Panc1 (cell line): ENCODE data around the gene PCK2. TPM values are rescaled to one million over a fixed set of nuclear protein-coding genes. Genes with fewer than 3 reads are reported as not detected.

ENCODE experiments used
- ATAC-seq: fragments of 200-7000 bp; cut with Tn5 transposase; 2 replicates; pipeline ENCODE4 v1.9.1; 2020; ENCODE audit warnings: mild to moderate bottlenecking, moderate library complexity
- BruUV-seq: library from RNA; stranded (reverse); fragments of 400-500 nt; replicated peaks from 2 replicates; lab custom pipeline; 2021; lab: Mats Ljungman, UMichigan
- CTCF ChIA-PET: fragments of 300-600 bp; sonication (Branson Sonifier 250); formaldehyde crosslinking; loops from one replicate; lab custom pipeline; 2022; ENCODE audit warnings: antibody characterized with exemption; lab: Charles Lee
- POLR2A ChIA-PET: fragments of 300-600 bp; sonication (Branson Sonifier 250); formaldehyde crosslinking; loops from one replicate; lab custom pipeline; 2022; ENCODE audit warnings: antibody characterized with exemption; lab: Charles Lee
- DNase-seq: peaks from one replicate; pipeline ENCODE4 v3.0.0-alpha.2; 2010; ENCODE audit warnings: low read depth, low spot score
- H3K27ac ChIP-seq: 2 replicates; pipeline ENCODE4 v1.5.1; 2011; ENCODE audit warnings: mild to moderate bottlenecking, low read length, inconsistent platforms
- H3K27me3 ChIP-seq: fragments of 200-500 bp; sonication (Bioruptor generic); 2 replicates; pipeline ENCODE4 v1.6.0; 2014; ENCODE audit warnings: low read length, inconsistent platforms; ENCODE audit not compliant: control insufficient read depth, insufficient read depth
- H3K36me3 ChIP-seq: fragments of 200-500 bp; sonication (Bioruptor generic); 2 replicates; pipeline ENCODE4 v1.5.1; 2014; ENCODE audit warnings: inconsistent platforms, mild to moderate bottlenecking, low read length, moderate library complexity; ENCODE audit not compliant: control insufficient read depth, insufficient read depth
- H3K4me1 ChIP-seq: 2 replicates; pipeline ENCODE4 v1.5.1; 2011; ENCODE audit warnings: inconsistent platforms, mild to moderate bottlenecking, low read length, moderate library complexity; ENCODE audit not compliant: control insufficient read depth, insufficient read depth
- H3K4me3 ChIP-seq, 2 experiments: 2 replicates each; pipeline ENCODE4 v1.5.1; 2011 to 2012; ENCODE audit warnings: low read depth in 2 of 2, low read length in 2 of 2, mild to moderate bottlenecking in 2 of 2, inconsistent platforms in 1 of 2, moderate library complexity in 1 of 2
- H3K9me3 ChIP-seq: fragments of 200-500 bp; sonication (Bioruptor generic); 2 replicates; pipeline ENCODE4 v1.5.1; 2014; ENCODE audit warnings: low read depth, mild to moderate bottlenecking, inconsistent platforms, low read length, moderate library complexity; ENCODE audit not compliant: control insufficient read depth, insufficient read depth
- CTCF ChIP-seq: fragments of 450-650 bp; IDR thresholded peaks from 2 replicates; pipeline ENCODE4 v1.5.1; 2017; ENCODE audit warnings: mild to moderate bottlenecking
- POLR2AphosphoS5 ChIP-seq: IDR thresholded peaks from 2 replicates; pipeline ENCODE4 v1.6.1; 2012; ENCODE audit warnings: mild to moderate bottlenecking, low read depth, low read length, moderate library complexity
- SIN3A ChIP-seq: IDR thresholded peaks from 2 replicates; pipeline ENCODE4 v1.6.1; 2012; ENCODE audit warnings: low read depth, mild to moderate bottlenecking, low read length, moderate library complexity, borderline replicate concordance; ENCODE audit not compliant: insufficient read depth
- TCF7L2 ChIP-seq: IDR thresholded peaks from 2 replicates; pipeline ENCODE4 v1.6.1; 2011; ENCODE audit warnings: mild to moderate bottlenecking, low read depth, low read length, inconsistent platforms
- in situ Hi-C: cut with HindIII; loops from 2 replicates; pipeline ENCODE4 v1.10.0; 2016; ENCODE audit warnings: low sequenced_read_pairs, low pct_unique_long_range_greater_than_20kb
- intact Hi-C: fragments of 100-400 bp; cut with micrococcal nuclease; formaldehyde crosslinking; loops from one replicate; pipeline ENCODE4 v1.10.0; 2022; ENCODE audit not compliant: unreplicated experiment
- total RNA-seq: library from RNA; stranded (reverse); gene quantifications from one replicate; pipeline ENCODE4 v1.2.1, GENCODE V29; 2021; ENCODE audit not compliant: unreplicated experiment
- TF ChIP-seq, protein P1 (sequence below), 2 experiments: IDR thresholded peaks; 2 replicates each; pipeline ENCODE4 v1.6.1; 2011 to 2012; ENCODE audit warnings: low read depth in 2 of 2, control low read depth in 1 of 2, low read length in 1 of 2, mild to moderate bottlenecking in 1 of 2, moderate library complexity in 1 of 2; ENCODE audit not compliant: insufficient read depth in 1 of 2

Gene PCK2
- total RNA-seq, 1 experiment from 2014 or later: 24.5 TPM

GRCh38 chr14:24064856-24065255 lies 29.3 kb upstream of the PCK2 start:
- in situ Hi-C loops: no loop called here

GRCh38 chr14:24065408-24065807 lies 28.7 kb upstream of the PCK2 start:
- H3K27ac ChIP-seq: no peak overlapping the region
- no peaks in the 10 kb centered on the region for H3K27me3 ChIP-seq
- CTCF ChIA-PET: no interaction called here
- in situ Hi-C loops (no loop called here), intact Hi-C loops (no loop called here)
- H3K4me1 ChIP-seq: no peaks in the 10 kb centered on the region
- ATAC-seq (no peak), DNase-seq (no peak)
- TF ChIP-seq SIN3A (no peak), CTCF (no peak), POLR2AphosphoS5 (no peak), TCF7L2 (no peak)
- TF ChIP-seq, protein P1, sequence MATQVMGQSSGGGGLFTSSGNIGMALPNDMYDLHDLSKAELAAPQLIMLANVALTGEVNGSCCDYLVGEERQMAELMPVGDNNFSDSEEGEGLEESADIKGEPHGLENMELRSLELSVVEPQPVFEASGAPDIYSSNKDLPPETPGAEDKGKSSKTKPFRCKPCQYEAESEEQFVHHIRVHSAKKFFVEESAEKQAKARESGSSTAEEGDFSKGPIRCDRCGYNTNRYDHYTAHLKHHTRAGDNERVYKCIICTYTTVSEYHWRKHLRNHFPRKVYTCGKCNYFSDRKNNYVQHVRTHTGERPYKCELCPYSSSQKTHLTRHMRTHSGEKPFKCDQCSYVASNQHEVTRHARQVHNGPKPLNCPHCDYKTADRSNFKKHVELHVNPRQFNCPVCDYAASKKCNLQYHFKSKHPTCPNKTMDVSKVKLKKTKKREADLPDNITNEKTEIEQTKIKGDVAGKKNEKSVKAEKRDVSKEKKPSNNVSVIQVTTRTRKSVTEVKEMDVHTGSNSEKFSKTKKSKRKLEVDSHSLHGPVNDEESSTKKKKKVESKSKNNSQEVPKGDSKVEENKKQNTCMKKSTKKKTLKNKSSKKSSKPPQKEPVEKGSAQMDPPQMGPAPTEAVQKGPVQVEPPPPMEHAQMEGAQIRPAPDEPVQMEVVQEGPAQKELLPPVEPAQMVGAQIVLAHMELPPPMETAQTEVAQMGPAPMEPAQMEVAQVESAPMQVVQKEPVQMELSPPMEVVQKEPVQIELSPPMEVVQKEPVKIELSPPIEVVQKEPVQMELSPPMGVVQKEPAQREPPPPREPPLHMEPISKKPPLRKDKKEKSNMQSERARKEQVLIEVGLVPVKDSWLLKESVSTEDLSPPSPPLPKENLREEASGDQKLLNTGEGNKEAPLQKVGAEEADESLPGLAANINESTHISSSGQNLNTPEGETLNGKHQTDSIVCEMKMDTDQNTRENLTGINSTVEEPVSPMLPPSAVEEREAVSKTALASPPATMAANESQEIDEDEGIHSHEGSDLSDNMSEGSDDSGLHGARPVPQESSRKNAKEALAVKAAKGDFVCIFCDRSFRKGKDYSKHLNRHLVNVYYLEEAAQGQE (IDR thresholded peaks at IDR 0.05; ENCODE audit: insufficient read depth in 1 of 2, low read depth in 2 of 2, low read length in 1 of 2): no peak
- POLR2A ChIA-PET: no interaction called here
- no TSS peak for BruUV-seq
- no peak overlapping the region for H3K4me3 ChIP-seq
- no peaks in the 10 kb centered on the region for H3K36me3 ChIP-seq
- no peaks in the 10 kb centered on the region for H3K9me3 ChIP-seq

More at GRCh38 chr14:24064856-24065255, 29.3 kb upstream of the PCK2 start:
- POLR2A ChIA-PET: no interaction called here
- ATAC-seq: no peak
- Histone ChIP-seq H3K36me3 (no peaks in the 10 kb centered on the region), H3K27ac (no peak overlapping the region), H3K27me3 (no peaks in the 10 kb centered on the region), H3K4me3 (no peak overlapping the region), H3K9me3 (no peaks in the 10 kb centered on the region), H3K4me1 (no peaks in the 10 kb centered on the region)
- BruUV-seq: no TSS peak
- intact Hi-C loops: no loop called here
- CTCF ChIA-PET: no interaction called here
- no peak for TF ChIP-seq POLR2AphosphoS5
- TF ChIP-seq, protein P1 (IDR thresholded peaks at IDR 0.05; ENCODE audit: insufficient read depth in 1 of 2, low read depth in 2 of 2, low read length in 1 of 2): no peak
- no peak for TF ChIP-seq CTCF
- TF ChIP-seq TCF7L2: no peak
- no peak for TF ChIP-seq SIN3A
- no peak for DNase-seq
